Pancreas (tissue), 10 donors: ENCODE data around the gene DDX56. TPM values are rescaled to one million over a fixed set of nuclear protein-coding genes. Genes with fewer than 3 reads are reported as not detected.

ENCODE experiments used
- ATAC-seq, 4 donors: fragments of 200-7000 bp; cut with Tn5 transposase; one replicate each; pipeline versions ENCODE4 v1.8.0 to v1.9.1; 2020; ENCODE audit warnings: mild to moderate bottlenecking in 4 of 4, moderate library complexity in 4 of 4
- DNase-seq, 6 donors: peaks; one replicate each; pipeline ENCODE4 v3.0.0-alpha.2; 2020
- FAIRE-seq: peaks from 2 replicates; lab custom pipeline; 2012; peaks lifted over from hg19 to GRCh38; lab: Jason Lieb, UNC
- H3K27ac ChIP-seq, 4 donors: fragments of 200-600 bp; sonication (generic); 1 replicate in 3 of 4; 2 replicates in 1 of 4; pipeline versions ENCODE4 v1.5.0 to v1.8.0; 2020
- H3K27me3 ChIP-seq, 4 donors: fragments of 200-600 bp; one replicate each; pipeline ENCODE4 v1.8.0; 2021
- H3K36me3 ChIP-seq, 3 donors: fragments of 200-600 bp; sonication (generic) in 1 of 3; one replicate each; pipeline versions ENCODE4 v1.5.0 to v1.8.0; 2020 to 2021
- H3K4me1 ChIP-seq, 3 donors: fragments of 200-600 bp; one replicate each; pipeline ENCODE4 v1.8.0; 2021
- H3K4me3 ChIP-seq, 4 donors: fragments of 200-600 bp; sonication (generic) in 2 of 4; one replicate each; pipeline versions ENCODE4 v1.5.0 to v1.8.0; 2020 to 2021
- H3K9me3 ChIP-seq, 4 donors: fragments of 200-600 bp; one replicate each; pipeline ENCODE4 v1.8.0; 2021
- WGBS, 2 donors: extraction: QIAGEN DNeasy Blood & Tissue Kit; methylation state at CpG; one replicate each; pipeline ENCODE4 v1.1.7; 2013; 5-methylcytosine and 5-hydroxymethylcytosine counted together
- intact Hi-C, 3 donors: fragments of 100-400 bp; cut with DNase I; formaldehyde crosslinking; loops; one replicate each; pipeline versions ENCODE4 v1.11.1 to v1.14.2; 2022
- polyA plus RNA-seq, 2 donors: library from polyadenylated mRNA; stranded (reverse); fragments of 200-250 nt; gene quantifications; one replicate each; pipeline ENCODE4 v1.2.3, GENCODE V29; 2013
- total RNA-seq, 6 donors: library from RNA; stranded (reverse); fragmentation: NEBNext Ultra II Directional in 4 of 6; extraction: Animal tissue kit (Norgen Biotek cat#: 25700) in 4 of 6; gene quantifications; one replicate each; pipeline versions ENCODE4 v1.2.1 to v1.2.4, GENCODE V29; 2021 to 2023
- TF ChIP-seq, protein P1 (sequence below), 4 donors: fragments of 200-600 bp; sonication (generic) in 3 of 4; IDR thresholded peaks; one replicate each; pipeline versions ENCODE4 v1.5.0 to v1.8.0; 2021; ENCODE audit warnings: antibody characterized with exemption in 4 of 4
- donor health status: healthy with polysubstance abuse.
- donor health status: DM: no; HTN: no; CAD: no; lungs with moderate emphysema.
- donor health status: DM: no; HTN: no; CAD: no.
- donor health status: control.
- donor health status: control.
- donor health status: Bipolar disorder and iron deficiency.
- donor health status: DM: yes; HTN: yes; CAD: no.
- donor health status: DM: no; HTN: no; CAD: no.
- donor health status: DM: no; HTN: no; CAD: no.
- donor health status: DM: yes; HTN: yes; CAD: no.

The DDX56 gene
- total and polyA plus RNA-seq, 8 donors, result 23.0 to 114 (median 30.4) TPM

DNA sequence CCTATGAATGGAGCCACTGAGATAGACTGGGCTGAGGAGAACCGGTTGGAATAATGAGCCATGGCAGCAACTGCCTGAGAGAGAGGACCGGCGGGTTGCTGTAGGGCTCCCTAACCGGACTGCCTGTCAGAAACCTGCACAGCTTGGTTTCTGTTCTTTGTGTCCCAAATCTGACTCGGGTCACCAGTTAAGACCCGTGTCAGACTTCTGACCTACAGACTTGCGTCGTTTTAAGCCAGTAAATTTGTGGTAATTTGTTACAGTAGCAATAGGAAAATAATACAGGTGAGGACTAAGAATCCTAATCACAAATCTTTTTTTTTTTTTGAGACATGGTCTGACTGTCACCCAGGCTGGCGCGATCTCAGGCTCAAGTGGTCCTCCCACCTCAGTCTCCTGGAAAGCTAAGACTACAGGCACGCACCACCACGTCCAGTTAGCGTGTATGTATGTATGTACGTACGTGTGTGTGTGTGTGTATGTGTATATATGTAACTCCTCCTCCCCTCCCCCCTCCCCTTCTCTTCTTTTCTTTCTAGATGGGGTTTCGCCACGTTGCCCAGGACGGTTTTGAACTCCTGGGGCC, 672 bp upstream of the DDX56 start:
- H3K4me3 ChIP-seq, result peak overlapping the region; percentile 72 to 92 (median 88)
- no peak for FAIRE-seq
- peaks cover 4 to 11% (median 7%) of the 10 kb centered on the region in 3 donors for H3K4me1 ChIP-seq
- DNase-seq, result no peak
- intact Hi-C loops, result no loop called here
- H3K36me3 ChIP-seq, result peaks cover 8 to 44% (median 22%) of the 10 kb centered on the region in 3 donors
- TF ChIP-seq, protein P1, sequence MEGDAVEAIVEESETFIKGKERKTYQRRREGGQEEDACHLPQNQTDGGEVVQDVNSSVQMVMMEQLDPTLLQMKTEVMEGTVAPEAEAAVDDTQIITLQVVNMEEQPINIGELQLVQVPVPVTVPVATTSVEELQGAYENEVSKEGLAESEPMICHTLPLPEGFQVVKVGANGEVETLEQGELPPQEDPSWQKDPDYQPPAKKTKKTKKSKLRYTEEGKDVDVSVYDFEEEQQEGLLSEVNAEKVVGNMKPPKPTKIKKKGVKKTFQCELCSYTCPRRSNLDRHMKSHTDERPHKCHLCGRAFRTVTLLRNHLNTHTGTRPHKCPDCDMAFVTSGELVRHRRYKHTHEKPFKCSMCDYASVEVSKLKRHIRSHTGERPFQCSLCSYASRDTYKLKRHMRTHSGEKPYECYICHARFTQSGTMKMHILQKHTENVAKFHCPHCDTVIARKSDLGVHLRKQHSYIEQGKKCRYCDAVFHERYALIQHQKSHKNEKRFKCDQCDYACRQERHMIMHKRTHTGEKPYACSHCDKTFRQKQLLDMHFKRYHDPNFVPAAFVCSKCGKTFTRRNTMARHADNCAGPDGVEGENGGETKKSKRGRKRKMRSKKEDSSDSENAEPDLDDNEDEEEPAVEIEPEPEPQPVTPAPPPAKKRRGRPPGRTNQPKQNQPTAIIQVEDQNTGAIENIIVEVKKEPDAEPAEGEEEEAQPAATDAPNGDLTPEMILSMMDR (IDR thresholded peaks at IDR 0.05), result no peak
- H3K27ac ChIP-seq, result peak overlapping the region; percentile 52 to 81 (median 76)
- no peaks in the 10 kb centered on the region for H3K9me3 ChIP-seq
- no peak for ATAC-seq
- no peaks in the 10 kb centered on the region for H3K27me3 ChIP-seq
- WGBS, 2 donors, result 20 to 22% methylated on average over 18 of the region's 18 CpGs

DNA sequence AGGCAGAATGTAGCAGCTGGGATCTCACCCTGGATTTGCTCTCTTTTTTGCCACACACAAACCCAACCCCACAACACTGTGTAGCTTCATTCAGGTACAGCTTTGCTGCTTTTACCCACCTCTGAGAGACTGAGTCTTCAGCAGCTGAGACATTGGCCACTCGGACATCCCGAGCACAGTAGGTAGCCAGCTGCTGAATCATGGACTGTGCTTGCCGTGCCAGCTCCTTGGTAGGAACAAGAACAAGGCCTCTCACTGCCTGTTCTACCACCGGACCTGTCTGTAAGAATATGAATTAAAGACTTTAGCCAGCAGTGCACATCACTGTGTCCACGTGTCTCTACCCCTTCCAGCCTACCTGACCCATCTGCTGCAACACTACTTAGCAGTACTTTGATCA, 937 bp downstream of the DDX56 start:
- WGBS, 2 donors, result 38 to 48% methylated on average over 5 of the region's 5 CpGs
- H3K36me3 ChIP-seq, result peaks cover 14 to 48% (median 32%) of the 10 kb centered on the region in 3 donors
- peak overlapping the region; percentile 72 to 92 (median 88) for H3K4me3 ChIP-seq
- intact Hi-C loops, result no loop called here
- no peaks in the 10 kb centered on the region for H3K9me3 ChIP-seq
- ATAC-seq (no peak), DNase-seq (no peak), FAIRE-seq (no peak)
- H3K27me3 ChIP-seq, result no peaks in the 10 kb centered on the region
- peaks cover 4 to 11% (median 7%) of the 10 kb centered on the region in 3 donors for H3K4me1 ChIP-seq
- TF ChIP-seq, protein P1 (IDR thresholded peaks at IDR 0.05), result no peak
- H3K27ac ChIP-seq, result peak overlapping the region in 1 of 4 donors; percentile 76

DNA sequence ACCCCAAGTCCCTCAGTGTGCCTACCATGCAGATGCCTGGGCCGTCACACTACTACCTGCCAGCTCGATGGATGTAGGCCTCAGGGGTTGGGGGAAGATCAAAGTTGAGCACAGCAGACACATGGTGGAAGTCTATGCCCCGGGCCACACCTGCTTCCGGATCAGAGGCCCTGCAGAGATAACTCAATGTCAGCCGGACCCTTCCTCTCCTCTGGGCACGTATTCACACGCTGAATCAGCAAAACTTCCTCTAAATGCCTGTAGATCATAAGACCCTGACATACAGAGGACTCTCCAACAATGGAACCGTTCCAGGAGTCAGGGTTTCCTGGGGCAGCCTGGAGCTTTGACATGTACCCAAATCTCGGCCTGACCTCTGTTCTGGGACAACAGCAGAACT, 3.7 kb downstream of the DDX56 start:
- Histone ChIP-seq H3K36me3 (peaks cover 20 to 65% (median 42%) of the 10 kb centered on the region in 3 donors), H3K4me3 (no peak overlapping the region), H3K9me3 (no peaks in the 10 kb centered on the region), H3K4me1 (peaks cover 4 to 11% (median 6%) of the 10 kb centered on the region in 3 donors), H3K27me3 (no peaks in the 10 kb centered on the region), H3K27ac (no peak overlapping the region)
- FAIRE-seq, result no peak
- DNase-seq, result no peak
- ATAC-seq, result no peak
- TF ChIP-seq, protein P1 (IDR thresholded peaks at IDR 0.05), result no peak
- 90 to 91% methylated on average over 9 of the region's 9 CpGs for WGBS, 2 donors
- intact Hi-C loops, result loop anchor here in 1 of 3 donors (10.0 kb wide), 1 partner anchor 325 kb away; no protein-coding TSS in a partner anchor

DNA sequence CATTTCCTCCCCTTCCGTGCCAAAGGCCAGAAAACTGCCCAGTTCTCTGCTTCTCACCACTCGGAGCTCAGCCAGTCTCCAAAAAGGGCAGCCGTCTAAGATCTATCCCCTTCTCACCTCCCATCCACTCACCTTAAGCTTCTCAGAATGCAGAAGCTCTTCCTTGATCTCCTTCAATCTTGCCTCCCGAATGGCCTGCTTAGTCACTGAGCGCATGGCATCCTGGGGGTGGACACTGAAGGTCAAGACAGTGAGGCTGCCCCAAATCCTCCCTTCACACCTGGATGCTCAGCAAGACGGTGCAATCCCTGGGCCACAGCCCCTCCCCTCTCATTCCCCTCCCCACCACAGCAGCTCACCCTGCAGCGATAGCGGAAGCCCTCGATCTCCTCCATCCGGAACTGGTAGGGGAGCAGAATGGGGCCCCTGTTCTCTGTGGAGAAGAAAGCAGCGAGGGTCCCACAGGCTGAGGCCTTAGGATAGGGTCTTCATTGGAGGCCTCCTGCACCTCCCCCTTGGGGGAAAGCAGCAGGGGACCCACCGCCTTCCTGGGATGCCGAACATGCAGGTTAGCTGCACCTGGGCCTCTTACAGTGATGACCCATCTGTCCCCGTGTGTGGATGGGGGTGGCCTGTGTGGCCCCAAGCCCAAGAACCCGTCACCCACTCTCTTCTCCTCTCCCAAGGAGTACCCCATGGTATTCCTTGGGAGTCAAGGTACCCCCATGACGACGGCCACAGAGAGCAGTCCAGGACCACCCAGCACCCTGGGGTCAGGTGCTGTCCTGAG, 4.7 kb downstream of the DDX56 start:
- DNase-seq, result no peak
- intact Hi-C loops, result loop anchor here in 1 of 3 donors (10.0 kb wide), 1 partner anchor 324 kb away; no protein-coding TSS in a partner anchor
- H3K36me3 ChIP-seq, result peaks cover 20 to 65% (median 42%) of the 10 kb centered on the region in 3 donors
- H3K4me3 ChIP-seq, result no peak overlapping the region
- 90 to 95% methylated on average over 17 of the region's 17 CpGs for WGBS, 2 donors
- FAIRE-seq, result no peak
- H3K4me1 ChIP-seq, result peaks cover 3 to 11% (median 4%) of the 10 kb centered on the region in 3 donors
- H3K9me3 ChIP-seq, result no peaks in the 10 kb centered on the region
- ATAC-seq, result no peak
- TF ChIP-seq, protein P1 (IDR thresholded peaks at IDR 0.05), result no peak
- H3K27ac ChIP-seq, result no peak overlapping the region
- no peaks in the 10 kb centered on the region for H3K27me3 ChIP-seq
